H1 (cell line): ENCODE measurements around the gene PLEK2. TPM values are rescaled to one million over a fixed set of nuclear protein-coding genes. Genes with fewer than 3 reads are reported as not detected.

Experiments
- CTCF ChIA-PET: fragments of 300-600 bp; sonication (Branson Sonifier 250); formaldehyde crosslinking; loops from one replicate; lab custom pipeline; 2021; ENCODE audit not compliant: partially characterized antibody; lab: Charles Lee
- POLR2A ChIA-PET: fragments of 300-600 bp; sonication (Branson Sonifier 250); formaldehyde crosslinking; loops from one replicate; lab custom pipeline; 2021; ENCODE audit warnings: inconsistent platforms; ENCODE audit not compliant: partially characterized antibody; lab: Charles Lee
- DNase-seq, 2 experiments: peaks; one replicate each; pipeline versions ENCODE4 v3.0.0 to v3.0.0-alpha.2; 2010 to 2022; ENCODE audit warnings: low spot score in 2 of 2, low read depth in 1 of 2, mixed read lengths in 1 of 2
- FAIRE-seq: peaks from 2 replicates; lab custom pipeline; 2011; peaks lifted over from hg19 to GRCh38; lab: Jason Lieb, UNC
- H2AFZ ChIP-seq: 2 replicates; pipeline ENCODE4 v1.8.1; 2012; ENCODE audit warnings: low read length, inconsistent platforms
- H2AK5ac ChIP-seq: 2 replicates; pipeline ENCODE4 v1.6.1; 2013; ENCODE audit warnings: low read depth, low read length
- H2BK120ac ChIP-seq: replicated peaks from 2 replicates; pipeline ENCODE3; 2013; ENCODE audit warnings: low read depth, low read length, inconsistent platforms
- H2BK12ac ChIP-seq: 2 replicates; pipeline ENCODE4 v1.6.1; 2013; ENCODE audit warnings: low read depth, low read length
- H2BK15ac ChIP-seq: 2 replicates; pipeline ENCODE4 v1.6.1; 2013; ENCODE audit warnings: low read length
- H2BK20ac ChIP-seq: 2 replicates; pipeline ENCODE4 v1.6.1; 2013; ENCODE audit warnings: low read length
- H2BK5ac ChIP-seq: 2 replicates; pipeline ENCODE4 v1.6.1; 2013; ENCODE audit warnings: low read depth, low read length
- H3K14ac ChIP-seq: 2 replicates; pipeline ENCODE4 v1.6.1; 2013; ENCODE audit warnings: inconsistent platforms; ENCODE audit not compliant: insufficient read length
- H3K18ac ChIP-seq: 2 replicates; pipeline ENCODE4 v1.6.1; 2013; ENCODE audit warnings: low read length; ENCODE audit errors: extremely low read depth
- H3K23ac ChIP-seq: 2 replicates; pipeline ENCODE4 v1.6.1; 2013; ENCODE audit warnings: inconsistent platforms; ENCODE audit not compliant: insufficient read length
- H3K23me2 ChIP-seq: 2 replicates; pipeline ENCODE4 v1.6.1; 2013; ENCODE audit warnings: low read depth, low read length
- H3K27ac ChIP-seq: 2 replicates; pipeline ENCODE4 v1.6.1; 2011; ENCODE audit warnings: low read depth, low read length, inconsistent platforms
- H3K27me3 ChIP-seq, 4 experiments: replicated peaks in 1 of 4; 1 replicate in 1 of 4; 2 replicates in 3 of 4; pipeline versions ENCODE4 v1.6.1 to v1.8.1; 2011 to 2013; ENCODE audit warnings: low read length in 3 of 4, mild to moderate bottlenecking in 3 of 4, inconsistent platforms in 2 of 4, mixed read lengths in 2 of 4, moderate library complexity in 1 of 4; ENCODE audit not compliant: control insufficient read depth in 3 of 4, insufficient read depth in 3 of 4; ENCODE audit errors: extremely low read depth in 1 of 4
- H3K36me3 ChIP-seq, 4 experiments: 2 replicates each; pipeline versions ENCODE4 v1.6.1 to v1.8.1; 2011 to 2013; ENCODE audit warnings: mild to moderate bottlenecking in 4 of 4, low read length in 3 of 4, moderate library complexity in 2 of 4, control low read depth in 1 of 4, inconsistent platforms in 1 of 4; ENCODE audit not compliant: insufficient read depth in 4 of 4, control insufficient read depth in 2 of 4
- H3K4ac ChIP-seq: replicated peaks from 2 replicates; pipeline ENCODE3; 2013; ENCODE audit warnings: low read length, low read depth, mixed read lengths, inconsistent platforms; ENCODE audit not compliant: insufficient read length
- H3K4me1 ChIP-seq, 4 experiments: replicated peaks in 1 of 4; 1 replicate in 1 of 4; 2 replicates in 3 of 4; pipeline versions ENCODE4 v1.6.1 to v1.8.1; 2011 to 2013; ENCODE audit warnings: low read length in 3 of 4, inconsistent platforms in 2 of 4, mixed read lengths in 1 of 4; ENCODE audit not compliant: insufficient read depth in 4 of 4, control insufficient read depth in 3 of 4
- H3K4me2 ChIP-seq, 2 experiments: 2 replicates each; pipeline versions ENCODE4 v1.6.1 to v1.8.1; 2011 to 2013; ENCODE audit warnings: low read depth in 2 of 2, low read length in 2 of 2, control low read depth in 1 of 2, inconsistent platforms in 1 of 2, mild to moderate bottlenecking in 1 of 2; ENCODE audit not compliant: insufficient read depth in 1 of 2
- H3K4me3 ChIP-seq, 4 experiments: fragments of 200-600, 300-600 bp in 1 of 4; sonication (generic), shearing (Covaris generic), sonication (Bioruptor Twin) in 1 of 4; 2 replicates each; pipeline versions ENCODE4 v1.5.1 to v1.8.1; 2011 to 2016; ENCODE audit warnings: low read length in 4 of 4, low read depth in 3 of 4, control low read depth in 2 of 4, inconsistent platforms in 2 of 4, mild to moderate bottlenecking in 2 of 4, mixed read lengths in 1 of 4, moderate library complexity in 1 of 4; ENCODE audit not compliant: insufficient read depth in 2 of 4; ENCODE audit errors: extremely low read depth in 1 of 4
- H3K56ac ChIP-seq: replicated peaks from 2 replicates; pipeline ENCODE3; 2013; ENCODE audit warnings: low read depth, mild to moderate bottlenecking, mixed read lengths, low read length, inconsistent platforms; ENCODE audit not compliant: insufficient read length
- H3K79me1 ChIP-seq: 2 replicates; pipeline ENCODE4 v1.6.1; 2013; ENCODE audit warnings: low read depth, low read length, control low read depth
- H3K79me2 ChIP-seq, 2 experiments: 2 replicates each; pipeline versions ENCODE4 v1.6.1 to v1.8.1; 2012 to 2013; ENCODE audit warnings: low read length in 2 of 2, mild to moderate bottlenecking in 2 of 2, inconsistent platforms in 1 of 2; ENCODE audit not compliant: insufficient read depth in 2 of 2, control insufficient read depth in 1 of 2
- H3K9ac ChIP-seq, 4 experiments: replicated peaks in 1 of 4; 1 replicate in 1 of 4; 2 replicates in 3 of 4; pipeline versions ENCODE4 v1.6.1 to v1.8.1; 2011 to 2013; ENCODE audit warnings: low read depth in 3 of 4, low read length in 3 of 4, control low read depth in 2 of 4, mild to moderate bottlenecking in 2 of 4, moderate library complexity in 2 of 4, inconsistent platforms in 1 of 4; ENCODE audit errors: extremely low read depth in 1 of 4
- H3K9me3 ChIP-seq, 2 experiments: 2 replicates each; pipeline versions ENCODE4 v1.6.1 to v1.8.1; 2012 to 2013; ENCODE audit warnings: mild to moderate bottlenecking in 2 of 2, moderate library complexity in 2 of 2, control low read depth in 1 of 2, inconsistent platforms in 1 of 2, low read depth in 1 of 2, low read length in 1 of 2, mixed read lengths in 1 of 2; ENCODE audit not compliant: insufficient read depth in 2 of 2
- H4K20me1 ChIP-seq, 2 experiments: replicated peaks in 1 of 2; 2 replicates each; pipeline versions ENCODE3 to v1.8.1; 2011 to 2013; ENCODE audit warnings: inconsistent platforms in 2 of 2, low read length in 2 of 2, mild to moderate bottlenecking in 1 of 2; ENCODE audit not compliant: insufficient read depth in 2 of 2, control insufficient read depth in 1 of 2
- H4K5ac ChIP-seq: 2 replicates; pipeline ENCODE4 v1.6.1; 2013; ENCODE audit warnings: low read length, low read depth, mixed read lengths, inconsistent platforms; ENCODE audit not compliant: insufficient read length
- H4K8ac ChIP-seq: 2 replicates; pipeline ENCODE4 v1.8.0; 2013; ENCODE audit warnings: mild to moderate bottlenecking, moderate library complexity, low read length, inconsistent platforms; ENCODE audit not compliant: insufficient read depth; ENCODE audit errors: extremely low read depth
- H4K91ac ChIP-seq: replicated peaks from 2 replicates; pipeline ENCODE3; 2013; ENCODE audit warnings: low read length, mixed read lengths, inconsistent platforms; ENCODE audit not compliant: insufficient read length
- ASH2L ChIP-seq: fragments of 200-600, 300-600 bp; sonication (generic); IDR thresholded peaks from one replicate; pipeline ENCODE4 v1.7.1; 2017; ENCODE audit warnings: low read length
- CEBPB ChIP-seq: IDR thresholded peaks from 2 replicates; pipeline ENCODE4 v1.6.1; 2012; ENCODE audit warnings: low read depth, low read length
- SIX5 ChIP-seq: IDR thresholded peaks from 2 replicates; pipeline ENCODE4 v1.6.1; 2011; ENCODE audit warnings: mild to moderate bottlenecking, low read depth, low read length
- SP4 ChIP-seq: IDR thresholded peaks from 2 replicates; pipeline ENCODE4 v1.6.1; 2012; ENCODE audit warnings: low read length, inconsistent platforms
- TEAD4 ChIP-seq: IDR thresholded peaks from 2 replicates; pipeline ENCODE4 v1.6.1; 2012; ENCODE audit warnings: low read depth, low read length, inconsistent platforms, mixed read lengths
- USF2 ChIP-seq: IDR thresholded peaks from 2 replicates; pipeline ENCODE4 v1.6.1; 2011; ENCODE audit warnings: low read length, improper control_type of control experiment
- WGBS, 2 experiments: shearing (Covaris generic) in 1 of 2; methylation state at CpG; one replicate each; pipeline versions ENCODE4 v1.1.6 to v1.1.7; 2013 to 2015; ENCODE audit warnings: low lambda C conversion rate in 2 of 2, mixed read lengths in 2 of 2, inconsistent platforms in 1 of 2, low coverage in 1 of 2, missing lambda C conversion rate in 1 of 2; ENCODE audit not compliant: insufficient replicate concordance in 2 of 2, insufficient coverage in 1 of 2, insufficient read length in 1 of 2; ENCODE audit errors: extremely low coverage in 1 of 2, missing lambda C conversion rate in 1 of 2; 5-methylcytosine and 5-hydroxymethylcytosine counted together
- polyA plus RNA-seq, 7 experiments: library from polyadenylated mRNA; depleted of rRNA in 3 of 7; stranded (reverse) in 5 of 7; unstranded in 2 of 7; fragments of >200 nt in 5 of 7; fragments of 200-250 nt in 2 of 7; gene quantifications; 1 replicate in 5 of 7; 2 replicates in 1 of 7; 4 replicates in 1 of 7; pipeline versions ENCODE4 v1.2.1 to v1.2.3, GENCODE V29; 2011 to 2013; ENCODE audit warnings: missing spikeins in 2 of 7, mixed read lengths in 2 of 7
- total RNA-seq: library from RNA; stranded (reverse); fragmentation: NEBNext Ultra II Directional; extraction: Animal tissue kit (Norgen Biotek cat#: 25700); gene quantifications from 2 replicates; pipeline ENCODE4 v1.2.1, GENCODE V29; 2021

PLEK2 gene
- total and polyA plus RNA-seq, 2 of the 8 experiments (the other 6 are each of a cell fraction or from before 2014, with no cell fraction given), result 0.41 to 2.1 TPM

- H3K27ac ChIP-seq, result no peak overlapping the region
- no peak overlapping the region for H2AK5ac ChIP-seq
- H2BK5ac ChIP-seq, result no peak overlapping the region
- no peak overlapping the region for H4K5ac ChIP-seq
- H3K79me1 ChIP-seq, result no peaks in the 10 kb centered on the region
- no peak overlapping the region for H3K9ac ChIP-seq
- no peak overlapping the region for H2BK20ac ChIP-seq
- no peak overlapping the region for H3K4ac ChIP-seq
- no peaks in the 10 kb centered on the region for H3K4me1 ChIP-seq
- H3K56ac ChIP-seq, result no peak overlapping the region
- no peak overlapping the region for H3K18ac ChIP-seq
- H2BK12ac ChIP-seq, result no peak overlapping the region
- no peak overlapping the region for H4K8ac ChIP-seq
- H3K14ac ChIP-seq, result no peak overlapping the region
- H3K4me2 ChIP-seq, result no peak overlapping the region
- POLR2A ChIA-PET, result interaction anchor here (0.5 to 1.2 kb wide), 3 partner anchors 10 to 431 kb away, joined by 4 read pairs; partner anchors contain the start of gene ZFYVE26
- no peaks in the 10 kb centered on the region for H3K9me3 ChIP-seq
- H3K4me3 ChIP-seq, result no peak overlapping the region
- CTCF ChIA-PET, result interaction anchor here (1.0 to 1.8 kb wide), 3 partner anchors 8 to 42 kb away, joined by 3 to 6 read pairs (median 4); no protein-coding TSS in a partner anchor
- no peak overlapping the region for H2BK15ac ChIP-seq
- WGBS, 2 experiments, result 92% methylated on average over 2 of the region's 2 CpGs; no CpG with 5 or more reads in 1 of the 2 experiments
- no peaks in the 10 kb centered on the region for H4K20me1 ChIP-seq
- H3K23ac ChIP-seq, result no peak overlapping the region
- DNase-seq (no peak), FAIRE-seq (no peak)
- no peak for TF ChIP-seq TEAD4
- TF ChIP-seq CEBPB, result no peak
- no peak for TF ChIP-seq ASH2L
- TF ChIP-seq SIX5, result no peak
- TF ChIP-seq USF2, result no peak
- TF ChIP-seq SP4, result no peak
- H4K91ac ChIP-seq, result no peak overlapping the region
- H2BK120ac ChIP-seq, result no peak overlapping the region
- no peaks in the 10 kb centered on the region for H3K79me2 ChIP-seq
- no peaks in the 10 kb centered on the region for H3K27me3 ChIP-seq
- peaks cover 3 to 51% (median 37%) of the 10 kb centered on the region in 4 experiments; a peak in 7 of 8 replicates for H3K36me3 ChIP-seq
- no peak overlapping the region for H2AFZ ChIP-seq
- no peaks in the 10 kb centered on the region for H3K23me2 ChIP-seq
Measured at GRCh38 chr14:67385618-67386017, 26.3 kb downstream of the PLEK2 start.
